Right atrium auricular region (tissue), 2 donors: ENCODE data around the gene KLF13. TPM values are rescaled to one million over a fixed set of nuclear protein-coding genes. Genes with fewer than 3 reads are reported as not detected.

Source experiments
- DNase-seq: peaks from one replicate; pipeline ENCODE4 v3.0.0-alpha.2; 2019; ENCODE audit warnings: low spot score
- H3K27ac ChIP-seq, 2 donors: fragments of 200-600 bp; sonication (generic); 1 replicate in 1 of 2; 2 replicates in 1 of 2; pipeline ENCODE4 v1.5.1; 2016 to 2019
- H3K27me3 ChIP-seq, 2 donors: fragments of 200-600 bp; sonication (generic); one replicate each; pipeline versions ENCODE4 v1.5.1 to v1.6.0; 2017 to 2019
- H3K36me3 ChIP-seq: fragments of 200-600 bp; sonication (generic); one replicate; pipeline ENCODE4 v1.5.1; 2016
- H3K4me1 ChIP-seq, 2 donors: fragments of 200-600 bp; sonication (generic); one replicate each; pipeline versions ENCODE4 v1.5.1 to v1.6.0; 2017 to 2019
- H3K4me3 ChIP-seq, 2 donors: fragments of 200-600 bp; sonication (generic); 1 replicate in 1 of 2; 2 replicates in 1 of 2; pipeline ENCODE4 v1.5.1; 2017 to 2019; ENCODE audit warnings: mild to moderate bottlenecking in 1 of 2, moderate library complexity in 1 of 2
- H3K9me3 ChIP-seq, 2 donors: fragments of 200-600 bp; sonication (generic); one replicate each; pipeline ENCODE4 v1.5.1; 2019
- CTCF ChIP-seq, 2 donors: fragments of 200-600 bp; sonication (generic); IDR thresholded peaks; one replicate each; pipeline ENCODE4 v1.5.1; 2019; ENCODE audit warnings: antibody characterized with exemption in 2 of 2
- total RNA-seq, 2 donors: library from RNA; depleted of rRNA; stranded (reverse); fragments of >200 nt; gene quantifications; one replicate each; pipeline ENCODE4 v1.1.0, GENCODE V29; 2016

Gene KLF13
- total RNA-seq, 2 donors from 2014 or later, result 52.8 to 54.6 TPM

GRCh38 chr15:31401282-31401681 lies 74.6 kb downstream of the KLF13 start:
- no peak for DNase-seq
- peak overlapping the region; percentile 76 to 83 for H3K27ac ChIP-seq
- H3K9me3 ChIP-seq, result no peaks in the 10 kb centered on the region
- no peaks in the 10 kb centered on the region for H3K36me3 ChIP-seq
- peaks cover 0 to 44% of the 10 kb centered on the region in 2 donors for H3K4me1 ChIP-seq
- H3K27me3 ChIP-seq, result no peaks in the 10 kb centered on the region
- H3K4me3 ChIP-seq, result no peak overlapping the region
- TF ChIP-seq CTCF (IDR thresholded peaks at IDR 0.05), result no peak

- Histone ChIP-seq H3K4me1 (peaks cover 0 to 37% of the 10 kb centered on the region in 2 donors), H3K27me3 (no peaks in the 10 kb centered on the region), H3K9me3 (no peaks in the 10 kb centered on the region), H3K36me3 (no peaks in the 10 kb centered on the region), H3K4me3 (no peak overlapping the region), H3K27ac (peak overlapping the region; percentile 76 to 83)
- no peak for DNase-seq
- no peak for TF ChIP-seq CTCF (IDR thresholded peaks at IDR 0.05)
Measured at GRCh38 chr15:31402003-31402402, 75.4 kb downstream of the KLF13 start.

- Histone ChIP-seq H3K4me1 (peaks cover 0 to 32% of the 10 kb centered on the region in 2 donors), H3K36me3 (no peaks in the 10 kb centered on the region), H3K27me3 (no peaks in the 10 kb centered on the region), H3K4me3 (no peak overlapping the region), H3K27ac (peak overlapping the region; percentile 76 to 83), H3K9me3 (no peaks in the 10 kb centered on the region)
- DNase-seq, result peak; percentile 94
- TF ChIP-seq CTCF (IDR thresholded peaks at IDR 0.05), result no peak
Measured at GRCh38 chr15:31402511-31403056, 75.9 kb downstream of the KLF13 start.

GRCh38 chr15:31403096-31403495 lies 76.5 kb downstream of the KLF13 start:
- H3K9me3 ChIP-seq, result no peaks in the 10 kb centered on the region
- no peak overlapping the region for H3K4me3 ChIP-seq
- TF ChIP-seq CTCF (IDR thresholded peaks at IDR 0.05), result no peak
- peak overlapping the region; percentile 76 to 83 for H3K27ac ChIP-seq
- DNase-seq, result no peak
- no peaks in the 10 kb centered on the region for H3K27me3 ChIP-seq
- H3K36me3 ChIP-seq, result no peaks in the 10 kb centered on the region
- H3K4me1 ChIP-seq, result peaks cover 0 to 27% of the 10 kb centered on the region in 2 donors

GRCh38 chr15:31403606-31404005 lies 77.0 kb downstream of the KLF13 start:
- DNase-seq, result no peak
- H3K9me3 ChIP-seq, result peaks cover 0 to 4% of the 10 kb centered on the region in 2 donors
- peak overlapping the region; percentile 76 to 83 for H3K27ac ChIP-seq
- no peak overlapping the region for H3K4me3 ChIP-seq
- H3K36me3 ChIP-seq, result no peaks in the 10 kb centered on the region
- TF ChIP-seq CTCF (IDR thresholded peaks at IDR 0.05), result no peak
- no peaks in the 10 kb centered on the region for H3K27me3 ChIP-seq
- H3K4me1 ChIP-seq, result peaks cover 0 to 21% of the 10 kb centered on the region in 2 donors

- no peak for TF ChIP-seq CTCF (IDR thresholded peaks at IDR 0.05)
- H3K4me1 ChIP-seq, result peaks cover 0 to 14% of the 10 kb centered on the region in 2 donors
- H3K4me3 ChIP-seq, result no peak overlapping the region
- H3K27ac ChIP-seq, result no peak overlapping the region
- no peak for DNase-seq
- peaks cover 1 to 12% of the 10 kb centered on the region in 2 donors for H3K9me3 ChIP-seq
- H3K36me3 ChIP-seq, result no peaks in the 10 kb centered on the region
- H3K27me3 ChIP-seq, result no peaks in the 10 kb centered on the region
Measured at GRCh38 chr15:31404345-31404744, 77.7 kb downstream of the KLF13 start.
